Erythroblast (primary cell): Measurements from ENCODE around the gene WFIKKN2.

Experiments
- GATA1 ChIP-seq: IDR thresholded peaks from 2 replicates; pipeline ENCODE4 v1.6.1; 2011; ENCODE audit warnings: low read depth, mild to moderate bottlenecking, control low read depth, low read length, moderate library complexity
- POLR2A ChIP-seq: IDR thresholded peaks from 2 replicates; pipeline ENCODE4 v1.6.1; 2011; ENCODE audit warnings: mild to moderate bottlenecking, low read length

DNA sequence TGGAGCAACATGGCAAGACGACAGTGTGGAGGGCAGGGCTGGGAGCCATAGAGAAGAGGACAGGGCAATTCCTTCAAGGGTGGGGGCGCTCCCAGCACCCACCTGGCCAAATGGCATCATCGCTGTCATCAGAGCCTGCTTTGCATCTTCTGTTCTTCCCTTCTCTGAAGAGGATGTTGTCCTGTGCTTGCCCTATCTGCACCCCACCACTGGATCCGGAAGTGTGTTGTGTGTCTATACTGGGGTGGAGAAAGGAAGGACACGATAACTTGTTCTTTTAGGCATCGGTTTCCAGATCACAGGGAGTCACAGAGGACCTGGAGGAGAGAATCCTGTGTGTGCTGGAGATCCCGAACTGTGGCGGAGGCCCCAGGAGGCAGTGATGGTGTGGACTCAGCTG lies 42.4 kb upstream of the WFIKKN2 start:
- TF ChIP-seq POLR2A: no peak
- TF ChIP-seq GATA1: no peak
